ENCODE results near the gene PIAS4.

PIAS4 gene

GRCh38 chr19:4077800-4078684 lies 70.5 kb downstream of the PIAS4 start:
- TF ChIP-seq RARB (CRISPR knock-in tag; IDR thresholded peaks at IDR 0.05) = no peak
- TF ChIP-seq GLIS3 (CRISPR knock-in tag; IDR thresholded peaks at IDR 0.05) = no peak
- no peak for TF ChIP-seq PPARA (CRISPR knock-in tag; IDR thresholded peaks at IDR 0.05; ENCODE audit: borderline replicate concordance)
- TF ChIP-seq, protein P1, sequence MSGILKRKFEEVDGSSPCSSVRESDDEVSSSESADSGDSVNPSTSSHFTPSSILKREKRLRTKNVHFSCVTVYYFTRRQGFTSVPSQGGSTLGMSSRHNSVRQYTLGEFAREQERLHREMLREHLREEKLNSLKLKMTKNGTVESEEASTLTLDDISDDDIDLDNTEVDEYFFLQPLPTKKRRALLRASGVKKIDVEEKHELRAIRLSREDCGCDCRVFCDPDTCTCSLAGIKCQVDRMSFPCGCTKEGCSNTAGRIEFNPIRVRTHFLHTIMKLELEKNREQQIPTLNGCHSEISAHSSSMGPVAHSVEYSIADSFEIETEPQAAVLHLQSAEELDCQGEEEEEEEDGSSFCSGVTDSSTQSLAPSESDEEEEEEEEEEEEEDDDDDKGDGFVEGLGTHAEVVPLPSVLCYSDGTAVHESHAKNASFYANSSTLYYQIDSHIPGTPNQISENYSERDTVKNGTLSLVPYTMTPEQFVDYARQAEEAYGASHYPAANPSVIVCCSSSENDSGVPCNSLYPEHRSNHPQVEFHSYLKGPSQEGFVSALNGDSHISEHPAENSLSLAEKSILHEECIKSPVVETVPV (CRISPR knock-in tag; IDR thresholded peaks at IDR 0.05) = no peak
- no peak for TF ChIP-seq TOX (CRISPR knock-in tag; IDR thresholded peaks at IDR 0.05; ENCODE audit: borderline replicate concordance)
- TF ChIP-seq ZFP3 (CRISPR knock-in tag; IDR thresholded peaks at IDR 0.05) = no peak
- no peak for TF ChIP-seq POU6F1 (CRISPR knock-in tag; IDR thresholded peaks at IDR 0.05; ENCODE audit: borderline replicate concordance, low read depth)
- TF ChIP-seq CSDC2 (CRISPR knock-in tag; IDR thresholded peaks at IDR 0.05) = no peak
- no peak for TF ChIP-seq TSHZ2 (CRISPR knock-in tag; IDR thresholded peaks at IDR 0.05)
- TF ChIP-seq TCF4 (CRISPR knock-in tag; IDR thresholded peaks at IDR 0.05; ENCODE audit: borderline replicate concordance) = no peak
- TF ChIP-seq, protein P2, sequence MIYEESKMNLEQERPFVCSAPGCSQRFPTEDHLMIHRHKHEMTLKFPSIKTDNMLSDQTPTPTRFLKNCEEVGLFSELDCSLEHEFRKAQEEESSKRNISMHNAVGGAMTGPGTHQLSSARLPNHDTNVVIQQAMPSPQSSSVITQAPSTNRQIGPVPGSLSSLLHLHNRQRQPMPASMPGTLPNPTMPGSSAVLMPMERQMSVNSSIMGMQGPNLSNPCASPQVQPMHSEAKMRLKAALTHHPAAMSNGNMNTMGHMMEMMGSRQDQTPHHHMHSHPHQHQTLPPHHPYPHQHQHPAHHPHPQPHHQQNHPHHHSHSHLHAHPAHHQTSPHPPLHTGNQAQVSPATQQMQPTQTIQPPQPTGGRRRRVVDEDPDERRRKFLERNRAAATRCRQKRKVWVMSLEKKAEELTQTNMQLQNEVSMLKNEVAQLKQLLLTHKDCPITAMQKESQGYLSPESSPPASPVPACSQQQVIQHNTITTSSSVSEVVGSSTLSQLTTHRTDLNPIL (CRISPR knock-in tag; IDR thresholded peaks at IDR 0.05; ENCODE audit: low read depth) = no peak
- no peak for TF ChIP-seq PATZ1 (CRISPR knock-in tag; IDR thresholded peaks at IDR 0.05; ENCODE audit: borderline replicate concordance)
- no peak for TF ChIP-seq ZNF565 (CRISPR knock-in tag; conservative IDR thresholded peaks at IDR 0.05; ENCODE audit: low read depth)
- no peak for TF ChIP-seq BACH2 (CRISPR knock-in tag; IDR thresholded peaks at IDR 0.05; ENCODE audit: borderline replicate concordance)
- TF ChIP-seq ZNF70 (CRISPR knock-in tag; IDR thresholded peaks at IDR 0.05) = no peak
- TF ChIP-seq ZNF8 (CRISPR knock-in tag; IDR thresholded peaks at IDR 0.05) = no peak
- no peak for TF ChIP-seq ISL1 (CRISPR knock-in tag; IDR thresholded peaks at IDR 0.05)
- TF ChIP-seq SNAI2 (CRISPR knock-in tag; IDR thresholded peaks at IDR 0.05) = no peak
- TF ChIP-seq ZC3H10 (CRISPR knock-in tag; IDR thresholded peaks at IDR 0.05) = no peak
- no peak for ATAC-seq

GRCh38 chr19:4080473-4080872 lies 72.9 kb downstream of the PIAS4 start:
- no peak for TF ChIP-seq ZFP30 (CRISPR knock-in tag; IDR thresholded peaks at IDR 0.05)
- no peak for TF ChIP-seq PATZ1 (CRISPR knock-in tag; IDR thresholded peaks at IDR 0.05; ENCODE audit: borderline replicate concordance)
- no peak for TF ChIP-seq ZNF70 (CRISPR knock-in tag; IDR thresholded peaks at IDR 0.05)
- no peak for TF ChIP-seq CSDC2 (CRISPR knock-in tag; IDR thresholded peaks at IDR 0.05)
- TF ChIP-seq, protein P2 (CRISPR knock-in tag; IDR thresholded peaks at IDR 0.05; ENCODE audit: low read depth) = no peak
- TF ChIP-seq PPARA (CRISPR knock-in tag; IDR thresholded peaks at IDR 0.05; ENCODE audit: borderline replicate concordance) = no peak
- no peak for TF ChIP-seq SNAI2 (CRISPR knock-in tag; IDR thresholded peaks at IDR 0.05)
- TF ChIP-seq ZNF565 (CRISPR knock-in tag; conservative IDR thresholded peaks at IDR 0.05; ENCODE audit: low read depth) = no peak
- no peak for TF ChIP-seq ISL1 (CRISPR knock-in tag; IDR thresholded peaks at IDR 0.05)
- TF ChIP-seq ZFP3 (CRISPR knock-in tag; IDR thresholded peaks at IDR 0.05) = no peak
- no peak for TF ChIP-seq POU6F1 (CRISPR knock-in tag; IDR thresholded peaks at IDR 0.05; ENCODE audit: borderline replicate concordance, low read depth)
- TF ChIP-seq TCF4 (CRISPR knock-in tag; IDR thresholded peaks at IDR 0.05; ENCODE audit: borderline replicate concordance) = no peak
- TF ChIP-seq ARNTL (CRISPR knock-in tag; IDR thresholded peaks at IDR 0.05; ENCODE audit: borderline replicate concordance, low read depth) = no peak

More at GRCh38 chr19:4080473-4080872, 72.9 kb downstream of the PIAS4 start:
- ATAC-seq = no peak
